ENCODE results near the gene FSTL4. TPM values are rescaled to one million over a fixed set of nuclear protein-coding genes. Genes with fewer than 3 reads are reported as not detected.

The FSTL4 gene
- total RNA-seq, 4 donors from 2014 or later: 0.27 TPM; not detected in 3

DNA sequence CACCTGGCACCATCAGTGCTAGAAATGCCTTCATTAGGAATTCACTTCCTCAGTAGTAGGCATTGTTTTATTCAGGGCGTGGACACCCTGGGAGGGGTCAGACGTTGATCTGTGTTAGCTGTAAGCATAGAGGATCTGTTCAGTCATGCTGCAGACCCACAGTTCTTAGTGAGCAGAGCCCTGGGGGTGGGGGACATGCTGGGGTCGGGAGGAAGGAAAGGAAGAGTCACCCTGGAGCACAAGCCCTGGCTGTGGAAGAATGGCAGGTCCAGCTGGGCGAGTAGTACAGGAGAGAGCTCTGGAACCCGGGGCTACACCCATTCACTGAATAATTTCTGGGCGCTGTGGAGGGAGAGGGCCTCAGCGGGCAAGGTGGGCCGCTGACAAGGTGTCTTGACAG is 172.5 kb downstream of the FSTL4 start:
- WGBS, 2 donors (ENCODE audit: low coverage in 1 of 2): 60 to 67% methylated on average over 2 to 8 of the region's 8 CpGs
- no peak for TF ChIP-seq CTCF (IDR thresholded peaks at IDR 0.05)
- no peak for TF ChIP-seq POLR2A (IDR thresholded peaks at IDR 0.05)
- TF ChIP-seq EP300 (IDR thresholded peaks at IDR 0.05; ENCODE audit: low read depth): no peak
- TF ChIP-seq POLR2AphosphoS5 (IDR thresholded peaks at IDR 0.05): no peak
- no peak overlapping the region for H3K27ac ChIP-seq
- no peak for DNase-seq
- no peak overlapping the region for H3K4me3 ChIP-seq
- intact Hi-C loops (cut with DNase I; ENCODE audit: low total_unique reads): no loop called here
- in situ Hi-C loops (cut with MboI; ENCODE audit: low pct_ligation_motif_present in 1 of 4, low pct_unique_long_range_greater_than_20kb in 1 of 4, low sequenced_read_pairs in 3 of 4): loop anchor here in 1 of 4 donors (25.0 kb wide), 1 partner anchor 422 kb away; no protein-coding TSS in a partner anchor
- H3K27me3 ChIP-seq: no peaks in the 10 kb centered on the region
- peaks cover 0 to 3% (median 0%) of the 10 kb centered on the region in 4 donors for H3K4me1 ChIP-seq
- no peaks in the 10 kb centered on the region for H3K9me3 ChIP-seq
- H3K36me3 ChIP-seq: no peaks in the 10 kb centered on the region

- no peak for TF ChIP-seq POLR2AphosphoS5 (IDR thresholded peaks at IDR 0.05)
- no peak for TF ChIP-seq CTCF (IDR thresholded peaks at IDR 0.05)
- TF ChIP-seq EP300 (IDR thresholded peaks at IDR 0.05; ENCODE audit: low read depth): no peak
- TF ChIP-seq POLR2A (IDR thresholded peaks at IDR 0.05): no peak
- in situ Hi-C loops (cut with MboI; ENCODE audit: low pct_ligation_motif_present in 1 of 4, low pct_unique_long_range_greater_than_20kb in 1 of 4, low sequenced_read_pairs in 3 of 4): loop anchor here in 1 of 4 donors (25.0 kb wide), 1 partner anchor 424 kb away; no protein-coding TSS in a partner anchor
- Histone ChIP-seq H3K27me3 (no peaks in the 10 kb centered on the region), H3K36me3 (no peaks in the 10 kb centered on the region), H3K4me3 (no peak overlapping the region), H3K4me1 (peaks cover 0 to 3% (median 0%) of the 10 kb centered on the region in 4 donors), H3K9me3 (no peaks in the 10 kb centered on the region), H3K27ac (no peak overlapping the region)
- WGBS, 2 donors (ENCODE audit: low coverage in 1 of 2): 79 to 83% methylated on average over 2 to 3 of the region's 3 CpGs
- no peak for DNase-seq
- intact Hi-C loops (cut with DNase I; ENCODE audit: low total_unique reads): no loop called here
Observed at GRCh38 chr5:133438487-133438886, 173.9 kb downstream of the FSTL4 start.

DNA sequence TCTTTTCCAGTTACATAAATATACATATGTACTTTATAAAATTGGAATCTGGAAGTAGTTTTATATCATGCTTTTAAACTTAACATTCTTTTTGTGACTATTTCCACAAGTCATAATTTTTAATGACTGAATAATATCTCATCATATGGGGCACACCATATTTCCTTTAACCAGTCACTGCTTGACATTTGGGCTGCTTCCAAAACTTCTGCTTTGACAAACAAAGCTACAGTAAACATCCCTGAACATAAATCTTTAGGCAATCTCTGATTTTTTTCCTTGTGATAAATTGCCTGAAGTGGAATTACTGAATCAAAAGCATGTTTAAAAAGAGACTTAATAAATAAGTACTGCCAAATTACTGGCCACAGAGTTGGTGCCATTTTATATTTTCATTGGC is 178.0 kb downstream of the FSTL4 start:
- Histone ChIP-seq H3K9me3 (no peaks in the 10 kb centered on the region), H3K36me3 (no peaks in the 10 kb centered on the region), H3K27ac (no peak overlapping the region), H3K4me1 (no peaks in the 10 kb centered on the region), H3K4me3 (no peak overlapping the region), H3K27me3 (no peaks in the 10 kb centered on the region)
- TF ChIP-seq POLR2A (IDR thresholded peaks at IDR 0.05) (no peak), EP300 (IDR thresholded peaks at IDR 0.05; ENCODE audit: low read depth) (no peak), POLR2AphosphoS5 (IDR thresholded peaks at IDR 0.05) (no peak), CTCF (IDR thresholded peaks at IDR 0.05) (no peak)
- in situ Hi-C loops (cut with MboI; ENCODE audit: low pct_ligation_motif_present in 1 of 4, low pct_unique_long_range_greater_than_20kb in 1 of 4, low sequenced_read_pairs in 3 of 4) (loop anchor here in 1 of 4 donors (25.0 kb wide), 1 partner anchor 428 kb away; no protein-coding TSS in a partner anchor), intact Hi-C loops (cut with DNase I; ENCODE audit: low total_unique reads) (no loop called here)
- DNase-seq: no peak

- DNase-seq: no peak
- TF ChIP-seq CTCF (IDR thresholded peaks at IDR 0.05) (no peak), POLR2A (IDR thresholded peaks at IDR 0.05) (no peak), POLR2AphosphoS5 (IDR thresholded peaks at IDR 0.05) (no peak), EP300 (IDR thresholded peaks at IDR 0.05; ENCODE audit: low read depth) (no peak)
- H3K9me3 ChIP-seq: no peaks in the 10 kb centered on the region
- H3K27me3 ChIP-seq: no peaks in the 10 kb centered on the region
- H3K4me1 ChIP-seq: no peaks in the 10 kb centered on the region
- no peak overlapping the region for H3K27ac ChIP-seq
- H3K36me3 ChIP-seq: no peaks in the 10 kb centered on the region
- WGBS, 2 donors (ENCODE audit: low coverage in 1 of 2): 82 to 87% methylated on average over 5 to 6 of the region's 6 CpGs
- intact Hi-C loops (cut with DNase I; ENCODE audit: low total_unique reads): no loop called here
- H3K4me3 ChIP-seq: no peak overlapping the region
- in situ Hi-C loops (cut with MboI; ENCODE audit: low pct_ligation_motif_present in 1 of 4, low pct_unique_long_range_greater_than_20kb in 1 of 4, low sequenced_read_pairs in 3 of 4): loop anchor here in 1 of 4 donors (25.0 kb wide), 1 partner anchor 429 kb away; no protein-coding TSS in a partner anchor
Observed at GRCh38 chr5:133433641-133434040, 178.7 kb downstream of the FSTL4 start.

Measured in transverse colon (tissue), 4 donors.